ENCODE data around the gene ZNF750. TPM values are rescaled to one million over a fixed set of nuclear protein-coding genes. Genes with fewer than 3 reads are reported as not detected.

ZNF750 gene
- total and polyA plus RNA-seq, 10 of the 15 experiments (the other 5 are each of a cell fraction or from before 2014, with no cell fraction given), result 0.06 TPM; not detected in 9

- no peak overlapping the region for H3K4me3 ChIP-seq
- POLR2A ChIA-PET, result no interaction called here
- SMC1A ChIA-PET (ENCODE audit: uncharacterized antibody, unreplicated experiment), result interaction anchor here (0.5 to 1.6 kb wide), 3 partner anchors 38 to 138 kb away, joined by 3 to 4 read pairs (median 3); no protein-coding TSS in a partner anchor
- peaks cover 14 to 27% of the 10 kb centered on the region in 2 experiments; a peak in 3 of 4 replicates for H3K36me3 ChIP-seq (ENCODE audit: control insufficient read depth in 2 of 2, insufficient read depth in 2 of 2, low read length in 1 of 2)
- no peak for ATAC-seq
- DNase-seq (ENCODE audit: low read depth, low spot score), result no peak
- TF ChIP-seq POLR2AphosphoS5 (IDR thresholded peaks at IDR 0.05; ENCODE audit: low read length), result no peak
- TF ChIP-seq ZNF622 (IDR thresholded peaks at IDR 0.05), result no peak
- TF ChIP-seq TBL1XR1 (IDR thresholded peaks at IDR 0.05; ENCODE audit: low read depth, low read length), result no peak
- no peak for TF ChIP-seq SIN3A (IDR thresholded peaks at IDR 0.05; ENCODE audit: low read depth, low read length)
- no peak for TF ChIP-seq SREBF1 (IDR thresholded peaks at IDR 0.05; ENCODE audit: low read length)
- TF ChIP-seq IRF4 (IDR thresholded peaks at IDR 0.05; ENCODE audit: low read depth, low read length), result no peak
- no peak for TF ChIP-seq CREB1 (IDR thresholded peaks at IDR 0.05; ENCODE audit: low read depth)
- no peak for TF ChIP-seq POLR2AphosphoS2 (IDR thresholded peaks at IDR 0.05; ENCODE audit: low read depth, low read length)
- TF ChIP-seq SMARCA5 (IDR thresholded peaks at IDR 0.05), result no peak
- TF ChIP-seq CBX3 (IDR thresholded peaks at IDR 0.05; ENCODE audit: borderline replicate concordance, low read depth), result no peak
- no peak for TF ChIP-seq JUNB (IDR thresholded peaks at IDR 0.05)
- no TSS peak for BruUV-seq (replicated peaks)
- H3K27ac ChIP-seq (ENCODE audit: control insufficient read depth, insufficient read depth), result no peak overlapping the region
- in situ Hi-C loops (cut with MboI), result no loop called here
- CTCF ChIA-PET, result interaction anchor here (0.9 to 1.9 kb wide), 5 partner anchors 10 to 92 kb away, joined by 3 to 8 read pairs (median 4); no protein-coding TSS in a partner anchor
- RAD21 ChIA-PET (ENCODE audit: unreplicated experiment), result no interaction called here
- intact Hi-C loops (cut with micrococcal nuclease; ENCODE audit: unreplicated experiment), result no loop called here
- H3K4me2 ChIP-seq (ENCODE audit: control insufficient read depth, insufficient read depth), result no peak overlapping the region
- H3K79me2 ChIP-seq (ENCODE audit: control insufficient read depth, insufficient read depth, low read length), result peaks cover 41% of the 10 kb centered on the region
- no peak overlapping the region for H3K9ac ChIP-seq (ENCODE audit: control insufficient read depth, insufficient read depth, low read length)
- no peak for FAIRE-seq
- no peak overlapping the region for H2AFZ ChIP-seq (ENCODE audit: control insufficient read depth, low read depth, low read length)
- H3K9me3 ChIP-seq (replicated peaks; ENCODE audit: control insufficient read depth, insufficient read depth, low read length), result no peaks in the 10 kb centered on the region
- peaks cover 51% of the 10 kb centered on the region for H3K4me1 ChIP-seq (ENCODE audit: control insufficient read depth, insufficient read depth, low read length)
- WGBS (ENCODE audit: insufficient coverage, insufficient replicate concordance, low lambda C conversion rate, missing lambda C conversion rate), result 94% methylated on average over 34 of the region's 34 CpGs
- H4K20me1 ChIP-seq (ENCODE audit: control insufficient read depth, insufficient read depth), result no peaks in the 10 kb centered on the region
- no peaks in the 10 kb centered on the region for H3K27me3 ChIP-seq (replicated peaks in 1 of 2; ENCODE audit: control insufficient read depth in 2 of 2, insufficient read depth in 2 of 2, low read length in 1 of 2)
Observed at GRCh38 chr17:82874011-82874835, 34.4 kb upstream of the ZNF750 start.
